HG03565 (cell line): ENCODE results near the gene ADGRE2.

Experiments
- ATAC-seq: cut with Tn5 transposase; IDR thresholded peaks from one replicate; pipeline ENCODE4 v1.9.1; 2021; ENCODE audit warnings: mild to moderate bottlenecking, moderate library complexity; ENCODE audit not compliant: unreplicated experiment

The ADGRE2 gene

DNA sequence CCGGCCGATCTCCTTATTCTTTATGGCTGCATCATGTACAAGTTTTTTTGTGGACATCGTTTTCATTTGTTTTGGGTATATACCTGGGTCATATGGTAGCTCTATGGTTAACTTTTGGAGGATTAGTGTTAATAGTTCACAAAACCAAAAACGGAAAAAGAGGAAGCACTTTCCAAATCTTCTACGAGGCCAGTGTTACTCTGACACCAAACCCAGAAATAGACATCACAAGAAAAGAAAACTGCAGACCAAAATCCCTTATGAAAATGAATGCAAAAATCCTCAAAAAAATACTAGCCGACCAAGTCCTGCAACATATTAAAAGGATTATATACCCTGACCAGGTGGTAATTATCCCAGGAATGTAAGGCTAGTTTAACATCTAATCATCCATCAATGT, 29.8 kb downstream of the ADGRE2 start:
- no peak for ATAC-seq

DNA sequence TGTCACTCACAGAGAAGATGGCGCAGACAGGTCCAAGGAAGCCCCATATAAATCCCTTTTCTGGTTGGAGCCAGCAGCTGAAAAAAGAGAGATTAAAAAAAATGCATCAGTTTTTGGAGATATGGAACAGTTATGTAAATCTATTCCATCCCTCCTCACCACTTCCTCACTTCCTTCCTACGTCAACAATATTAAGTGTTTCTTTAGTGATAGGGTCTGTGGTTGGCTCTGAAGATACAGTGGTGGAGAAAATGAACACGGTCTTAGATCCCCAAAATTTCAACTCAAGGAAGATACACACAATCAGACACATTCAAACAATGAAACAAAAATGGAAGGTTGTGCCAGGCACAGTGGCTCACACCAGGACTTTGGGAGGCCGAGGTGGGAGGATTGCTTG, 31.5 kb downstream of the ADGRE2 start:
- no peak for ATAC-seq

DNA sequence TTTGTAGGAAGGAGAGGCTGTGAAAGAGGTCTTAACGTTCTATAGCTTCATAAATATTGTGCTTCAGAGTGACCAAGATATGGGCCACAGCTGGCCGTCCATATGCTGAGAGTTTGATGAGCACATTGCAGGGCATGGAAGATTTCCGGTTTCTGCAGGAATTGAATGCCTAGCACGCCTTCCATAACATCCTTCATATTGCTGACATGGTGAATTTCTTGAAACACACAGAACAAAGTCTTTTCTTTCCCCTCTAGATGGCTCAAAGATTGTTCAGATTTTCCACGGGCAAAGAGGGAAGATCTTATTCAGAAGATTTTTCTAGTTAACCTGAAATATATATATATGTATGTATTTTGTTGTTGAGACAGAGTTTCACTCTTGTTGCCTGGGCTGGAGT, 42.4 kb downstream of the ADGRE2 start:
- ATAC-seq = no peak

DNA sequence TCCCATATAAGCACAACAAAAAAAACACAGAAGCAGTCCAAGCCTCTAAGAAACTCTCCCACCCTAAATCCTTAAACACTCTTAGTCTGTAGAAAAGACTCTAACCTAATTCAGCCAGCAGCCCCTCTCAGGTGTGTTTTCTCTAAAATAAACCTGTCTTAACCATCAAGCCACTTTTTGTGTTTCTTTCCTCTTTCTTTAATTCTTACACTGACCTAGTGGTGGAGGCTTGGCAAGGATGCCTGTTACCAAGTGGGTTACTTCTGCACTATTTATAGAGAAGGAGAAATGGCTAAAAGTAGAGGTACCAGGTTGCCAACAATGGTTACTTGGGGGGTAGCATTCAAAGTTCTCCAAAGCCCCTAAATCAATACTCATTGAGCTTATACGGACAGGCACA, 44.8 kb downstream of the ADGRE2 start:
- ATAC-seq = no peak

DNA sequence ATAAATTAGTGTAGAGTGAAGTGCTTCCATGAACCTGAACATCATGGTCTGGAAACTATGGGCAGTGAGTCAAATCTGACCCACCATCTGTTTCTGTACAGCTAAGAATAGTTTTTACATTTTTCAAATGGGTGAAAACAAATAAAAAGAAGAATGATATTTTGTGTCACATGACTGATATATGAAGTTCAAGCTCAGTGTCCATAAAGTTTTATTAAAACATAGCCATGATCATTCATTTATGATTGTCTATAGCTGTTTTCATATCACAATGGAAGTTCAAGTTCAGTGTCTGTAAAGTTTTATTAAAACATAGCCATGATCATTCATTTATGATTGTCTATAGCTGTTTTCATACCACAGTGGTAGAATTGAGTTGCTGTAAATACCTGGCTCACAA, 45.9 kb downstream of the ADGRE2 start:
- no peak for ATAC-seq

DNA sequence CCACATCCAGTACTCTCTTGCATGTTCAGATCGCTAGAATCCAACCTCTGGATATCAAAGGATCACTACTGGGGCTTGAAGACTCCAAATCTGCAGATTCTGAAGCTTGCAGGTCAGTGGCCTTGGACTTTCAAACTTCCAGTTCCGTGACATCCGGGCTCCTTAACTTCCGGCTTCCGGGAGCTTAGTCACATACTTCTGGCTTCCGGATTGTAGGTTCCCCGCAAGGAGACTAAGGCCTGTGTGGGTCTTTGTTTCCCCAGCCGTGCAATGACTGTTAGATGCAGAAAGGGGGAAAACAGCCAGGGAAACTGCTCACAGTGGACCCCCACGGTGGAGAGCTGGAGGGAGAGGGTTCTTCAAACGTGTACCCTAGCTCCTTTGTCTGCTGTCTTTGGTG, 47.2 kb downstream of the ADGRE2 start:
- no peak for ATAC-seq

DNA sequence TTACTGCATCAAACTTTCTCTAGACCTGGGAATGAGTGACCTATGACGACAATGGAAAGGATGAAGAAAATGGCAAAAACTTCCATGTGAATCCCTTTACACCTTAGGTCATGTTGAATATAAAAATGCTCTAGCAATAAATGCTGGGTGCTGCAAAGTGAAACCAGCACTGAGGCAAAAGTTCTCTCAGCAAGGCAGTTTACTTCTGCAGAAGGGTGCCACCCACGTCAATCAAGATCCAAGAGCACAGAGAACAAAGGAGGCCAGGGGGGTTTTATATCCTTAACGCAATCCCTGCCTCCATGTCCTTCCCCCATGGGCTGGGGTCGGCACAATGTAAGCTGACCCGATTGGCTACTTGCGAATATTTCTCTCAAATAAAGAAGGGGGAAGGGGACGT, 49.8 kb downstream of the ADGRE2 start:
- ATAC-seq = no peak

DNA sequence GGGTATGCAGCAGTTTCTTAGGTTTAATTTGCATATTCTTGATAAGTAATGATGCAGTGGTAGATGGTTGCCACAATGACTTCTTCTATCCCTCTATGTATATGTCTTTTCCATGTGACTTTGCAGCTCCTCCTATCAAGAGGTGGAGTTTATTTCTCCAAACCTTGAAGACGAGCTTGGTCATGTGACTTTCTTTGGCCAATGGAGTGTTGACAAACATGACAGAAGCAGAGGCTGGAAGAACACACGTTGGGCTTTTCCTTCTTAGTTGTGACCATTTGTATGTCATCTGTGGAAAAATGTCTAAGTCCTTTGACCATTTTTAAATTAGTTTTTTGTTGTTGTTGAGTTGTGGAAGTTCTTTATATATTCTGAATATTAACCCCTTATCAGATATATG, 56.2 kb downstream of the ADGRE2 start:
- no peak for ATAC-seq

DNA sequence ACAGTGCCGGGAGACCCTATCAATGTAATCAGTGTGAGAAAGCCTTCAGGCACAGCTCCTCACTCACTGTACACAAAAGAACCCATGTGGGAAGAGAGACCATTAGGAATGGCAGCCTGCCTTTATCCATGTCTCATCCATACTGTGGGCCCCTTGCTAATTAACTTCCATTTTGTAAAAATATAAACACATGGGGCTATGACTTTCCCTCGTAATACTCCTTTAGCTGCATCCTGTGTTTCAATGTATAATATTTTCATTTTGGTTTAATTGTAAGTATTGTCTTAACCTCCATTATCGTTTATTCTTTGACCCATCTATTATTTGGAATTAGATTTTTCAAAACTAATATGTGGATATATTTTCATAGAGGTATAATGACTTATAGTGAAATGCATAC, 59.2 kb downstream of the ADGRE2 start:
- no peak for ATAC-seq

DNA sequence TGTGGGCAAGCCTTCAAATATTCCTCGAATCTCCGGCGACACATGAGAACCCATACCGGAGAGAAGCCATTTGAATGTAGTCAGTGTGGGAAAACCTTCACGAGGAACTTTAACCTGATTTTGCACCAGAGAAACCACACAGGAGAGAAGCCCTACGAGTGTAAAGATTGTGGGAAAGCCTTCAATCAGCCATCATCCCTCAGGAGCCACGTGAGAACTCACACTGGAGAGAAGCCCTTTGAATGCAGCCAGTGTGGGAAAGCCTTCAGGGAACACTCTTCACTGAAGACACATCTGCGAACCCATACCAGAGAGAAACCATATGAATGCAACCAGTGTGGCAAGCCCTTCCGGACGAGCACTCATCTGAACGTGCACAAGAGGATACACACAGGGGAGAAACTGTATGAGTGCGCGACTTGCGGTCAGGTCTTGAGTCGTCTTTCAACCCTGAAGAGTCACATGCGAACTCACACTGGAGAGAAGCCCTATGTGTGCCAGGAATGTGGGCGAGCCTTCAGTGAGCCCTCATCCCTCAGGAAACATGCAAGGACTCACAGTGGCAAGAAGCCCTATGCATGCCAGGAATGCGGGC, 59.7 kb downstream of the ADGRE2 start:
- ATAC-seq = no peak

DNA sequence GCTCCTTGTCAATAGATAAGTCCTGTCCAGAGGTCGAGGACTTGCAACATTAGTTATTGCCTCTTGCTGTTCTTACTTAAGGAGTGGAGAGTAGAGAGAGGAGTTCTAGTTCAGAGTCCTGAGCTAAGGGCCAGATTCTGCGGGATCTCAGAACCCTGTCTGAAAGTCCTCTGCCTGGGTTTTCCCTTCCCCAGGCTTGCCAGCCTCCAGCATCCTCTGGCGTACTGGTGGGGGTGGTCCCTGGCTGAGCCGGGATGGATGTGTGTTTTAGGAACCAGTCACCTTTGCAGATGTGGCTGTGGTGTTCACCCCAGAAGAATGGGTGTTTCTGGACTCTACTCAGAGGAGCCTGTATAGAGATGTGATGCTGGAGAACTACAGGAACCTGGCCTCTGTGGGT, 62.5 kb downstream of the ADGRE2 start:
- ATAC-seq = no peak

DNA sequence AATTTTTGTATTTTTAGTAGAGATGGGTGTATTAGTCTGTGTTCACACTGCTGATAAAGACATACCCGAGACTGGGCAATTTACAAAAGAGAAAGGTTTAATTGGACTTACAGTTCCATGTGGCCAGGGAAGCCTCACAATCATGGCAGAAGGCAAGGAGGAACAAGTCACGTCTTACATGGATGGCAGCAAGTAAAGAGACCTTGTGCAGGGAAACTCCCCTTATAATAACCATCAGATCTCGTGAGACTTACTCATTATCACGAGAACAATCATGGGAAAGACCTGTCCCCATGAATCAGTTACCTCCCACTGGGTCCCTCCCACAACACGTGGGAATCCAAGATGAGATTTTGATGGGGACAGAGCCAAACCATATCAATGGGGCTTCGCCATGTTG, 73.9 kb downstream of the ADGRE2 start:
- no peak for ATAC-seq

DNA sequence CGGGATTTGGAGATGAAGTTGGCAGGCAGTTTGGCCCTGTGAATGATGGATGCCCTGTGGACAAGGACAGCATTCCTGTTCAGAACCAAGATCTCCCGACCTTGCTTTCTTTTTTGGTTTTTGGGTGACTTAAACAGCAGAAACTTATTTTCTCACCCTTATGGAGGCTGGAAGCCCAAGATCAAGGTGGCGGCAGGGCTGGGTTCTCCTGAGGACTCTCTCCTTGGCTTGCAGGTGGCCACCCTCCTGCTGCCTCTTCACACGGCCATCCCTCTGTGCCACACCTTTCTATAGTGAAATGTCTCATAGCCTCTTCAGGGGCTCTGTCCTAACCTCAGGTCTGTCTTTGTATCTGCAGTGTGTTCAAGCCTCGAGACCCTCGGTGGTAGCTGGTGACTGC, 74.5 kb downstream of the ADGRE2 start:
- ATAC-seq = no peak

DNA sequence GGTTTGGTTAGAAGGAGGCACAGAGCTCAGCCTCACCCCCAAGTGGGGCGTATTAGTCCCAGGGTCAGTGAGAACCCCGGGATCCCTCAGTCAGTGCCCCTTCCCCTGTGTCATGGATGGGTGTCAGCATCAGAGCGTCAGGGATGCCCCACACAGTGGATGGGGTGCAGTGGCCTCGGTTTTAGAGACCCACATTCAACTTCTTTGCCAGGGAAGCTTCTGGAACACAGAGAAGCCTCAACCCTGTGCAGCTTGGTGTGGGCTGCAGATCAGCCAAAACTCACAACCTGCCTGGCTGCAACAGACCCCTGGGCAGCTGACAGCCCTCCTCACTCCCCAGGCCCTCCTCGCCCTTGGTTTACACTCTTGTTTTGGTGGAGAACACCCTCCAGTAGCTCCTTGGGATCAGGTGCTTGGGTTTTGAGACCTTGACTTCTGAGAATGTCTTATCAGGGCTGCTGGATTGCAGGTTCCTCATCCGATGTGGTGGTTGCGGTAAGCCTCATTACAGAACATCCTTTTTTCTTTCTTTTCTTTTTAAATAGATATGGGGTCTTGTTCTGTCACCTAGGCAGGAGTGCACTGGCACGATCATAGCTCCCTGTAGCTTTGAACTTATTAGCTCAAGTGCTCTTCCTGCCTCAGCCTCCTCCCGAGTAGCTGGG, 77.5 kb downstream of the ADGRE2 start:
- no peak for ATAC-seq

DNA sequence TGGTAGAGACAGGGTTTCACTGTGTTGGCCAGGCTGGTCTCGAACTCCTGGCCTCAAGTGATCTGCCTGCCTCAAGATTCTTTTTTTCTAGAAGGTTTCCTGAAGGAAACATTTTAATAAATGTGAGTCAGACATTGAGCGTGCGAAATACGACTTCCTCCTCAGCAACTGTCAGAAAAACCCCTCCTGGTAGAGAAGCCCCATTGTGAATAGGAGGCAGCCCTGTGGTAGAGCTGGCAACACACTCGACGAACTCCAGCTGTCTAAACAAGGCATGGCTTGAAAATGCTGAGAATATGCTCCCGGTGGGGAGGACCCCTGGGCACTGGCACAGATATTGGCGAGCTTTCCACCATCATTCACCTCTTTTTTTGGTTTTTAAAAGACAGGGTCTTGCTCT, 78.7 kb downstream of the ADGRE2 start:
- ATAC-seq = no peak

DNA sequence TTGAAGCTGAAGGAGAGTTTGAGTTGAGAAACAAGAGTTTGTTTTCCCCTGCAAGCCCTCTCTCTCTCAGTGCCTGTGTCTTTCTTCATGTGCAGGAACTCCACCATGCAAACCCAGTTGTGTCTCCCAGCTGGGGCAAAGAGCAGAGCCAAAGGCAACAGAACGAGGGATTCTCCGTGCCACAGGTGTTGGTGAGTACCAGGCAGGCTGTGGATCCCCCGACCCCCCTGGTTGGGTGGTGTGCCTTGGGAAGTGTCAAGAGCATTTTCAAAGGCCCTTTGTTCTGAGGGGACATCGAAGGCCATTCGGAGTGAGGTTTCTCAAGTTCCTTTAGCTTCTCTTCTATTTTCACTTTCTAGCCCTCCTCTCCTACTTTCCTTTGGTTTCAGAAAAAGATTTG, 82.9 kb downstream of the ADGRE2 start:
- no peak for ATAC-seq

DNA sequence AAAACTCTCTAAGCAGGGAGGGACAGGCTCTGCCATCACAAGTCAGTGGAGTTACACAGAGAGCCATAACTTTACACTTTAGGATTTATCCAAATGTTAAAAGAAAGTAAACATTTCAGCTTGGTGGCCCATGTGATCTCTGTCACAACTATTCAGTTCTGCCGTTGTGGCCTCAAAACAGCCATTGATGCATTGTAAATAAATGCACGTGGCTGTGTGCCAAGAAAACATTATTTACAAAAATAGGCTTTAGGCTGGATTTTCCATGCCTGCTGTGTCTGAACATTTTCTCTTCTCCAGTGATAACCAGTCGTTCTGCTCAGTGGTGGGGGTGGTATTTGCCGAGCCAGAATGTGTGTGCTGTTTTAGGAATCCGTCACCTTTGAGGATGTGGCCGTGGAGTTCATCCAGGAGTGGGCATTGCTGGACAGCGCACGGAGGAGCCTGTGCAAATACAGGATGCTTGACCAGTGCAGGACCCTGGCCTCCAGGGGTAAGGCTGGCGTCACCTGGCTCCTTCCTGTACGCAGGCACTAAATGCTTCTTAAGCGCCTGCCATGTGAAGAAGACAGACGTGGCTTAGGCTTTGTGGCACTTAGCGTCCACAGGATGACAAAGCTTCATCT, 83.6 kb downstream of the ADGRE2 start:
- no peak for ATAC-seq

DNA sequence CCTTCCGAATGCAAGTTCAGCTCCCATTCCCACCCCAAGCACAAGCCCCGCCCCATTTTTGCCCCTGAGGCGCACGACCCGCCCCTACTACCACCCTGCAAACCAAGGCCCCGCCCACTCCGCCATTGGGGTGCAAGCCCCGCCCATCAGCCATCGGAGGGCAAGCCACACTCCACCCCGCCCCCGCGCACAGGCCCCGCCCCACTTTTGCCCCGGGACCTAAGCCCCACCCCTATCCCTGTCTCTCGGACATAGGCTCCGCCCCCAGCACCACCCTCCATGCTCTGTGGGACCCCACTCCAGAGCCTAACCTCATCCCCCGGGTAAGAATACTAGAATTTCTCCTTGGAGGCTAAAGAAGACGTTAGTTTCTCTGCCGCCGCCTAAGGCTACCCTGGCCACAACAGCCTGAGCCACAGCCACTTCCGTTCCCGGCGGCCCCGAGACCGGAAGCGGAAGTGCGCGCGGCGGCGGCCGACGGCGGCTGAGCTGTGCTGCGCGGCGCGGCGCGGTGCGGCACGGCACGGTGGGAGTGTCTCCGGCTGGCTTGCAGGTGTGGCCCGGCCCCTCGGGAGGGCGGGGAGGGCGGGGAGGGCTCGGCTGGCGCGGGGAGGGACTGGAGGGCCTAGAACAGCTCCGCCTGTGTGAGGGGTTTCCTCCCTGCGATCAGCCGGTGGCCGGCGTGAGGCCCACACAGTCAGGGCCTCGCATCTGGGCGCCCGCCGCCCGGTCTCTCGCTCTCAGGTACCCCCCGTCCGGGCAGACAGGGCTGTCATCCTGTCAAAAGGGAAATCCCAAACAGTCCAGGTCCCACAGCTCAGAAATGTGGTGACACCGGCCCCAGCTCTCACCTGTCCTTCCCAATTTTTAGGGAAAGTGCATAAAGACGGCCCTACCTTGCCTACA, 88.5 kb downstream of the ADGRE2 start, which contains the start of gene ZNF333:
ZNF333 (plus strand) TSS at position 451 of the 906 bp plus-strand sequence. CDS start 3,444 bp downstream, outside the sequence.
- ATAC-seq = peak; percentile 79

DNA sequence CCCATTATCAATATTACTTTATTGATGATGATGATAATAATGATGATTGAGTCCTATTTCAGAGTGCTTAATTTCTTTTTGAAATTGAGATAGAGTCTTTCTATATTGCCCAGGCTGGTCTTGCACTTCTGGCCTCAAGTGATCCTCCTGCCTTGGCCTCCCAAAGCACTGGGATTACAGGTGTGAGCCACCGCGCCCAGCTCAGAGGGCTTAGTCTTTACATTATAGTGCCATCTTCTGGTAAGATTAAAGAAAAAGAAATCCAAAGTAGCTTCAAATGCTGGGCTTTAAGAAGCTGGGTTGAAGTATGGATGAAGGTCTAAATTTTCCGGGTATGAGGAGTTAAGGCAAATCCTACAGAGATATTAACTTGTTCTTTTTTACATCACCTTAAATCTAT, 91.9 kb downstream of the ADGRE2 start:
- ATAC-seq = no peak

DNA sequence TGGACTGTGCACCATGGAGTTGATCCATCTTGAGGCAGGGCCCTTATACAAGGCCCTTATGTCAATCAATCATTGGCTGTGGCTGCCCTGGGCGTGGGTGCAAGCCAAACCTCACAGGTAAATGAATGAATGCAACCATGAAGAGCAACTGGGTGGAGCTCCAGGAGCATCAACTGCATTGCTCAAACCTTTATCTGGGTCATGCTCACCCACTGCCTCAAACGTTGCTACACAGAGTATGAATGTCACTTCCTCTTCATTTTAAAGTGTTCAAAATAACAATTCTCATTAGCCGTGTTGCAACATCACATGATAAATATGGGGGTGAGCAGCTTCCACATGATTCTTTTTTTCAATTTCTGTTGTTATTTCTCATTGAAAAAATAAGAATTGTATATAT, 94.9 kb downstream of the ADGRE2 start:
- no peak for ATAC-seq
